ENCODE results near the gene RNPEPL1. TPM values are rescaled to one million over a fixed set of nuclear protein-coding genes. Genes with fewer than 3 reads are reported as not detected.

The RNPEPL1 gene
- total and polyA plus RNA-seq, 2 experiments from 2014 or later: 11.1 to 23.0 TPM

GRCh38 chr2:240527153-240527750, 41.0 kb upstream of the RNPEPL1 start:
- Histone ChIP-seq H3K27me3 (replicated peaks; ENCODE audit: insufficient read depth) (no peaks in the 10 kb centered on the region), H3K4me1 (ENCODE audit: insufficient read depth) (no peaks in the 10 kb centered on the region), H3K27ac (no peak overlapping the region), H3K36me3 (ENCODE audit: low read depth) (peaks cover 10% of the 10 kb centered on the region), H3K9ac (no peak overlapping the region), H4K20me1 (ENCODE audit: insufficient read depth) (no peaks in the 10 kb centered on the region), H3K4me3 (no peak overlapping the region), H2AFZ (no peak overlapping the region), H3K79me2 (ENCODE audit: insufficient read depth) (no peaks in the 10 kb centered on the region), H3K9me2 (ENCODE audit: insufficient read depth) (no peaks in the 10 kb centered on the region), H3K9me3 (ENCODE audit: low read depth) (no peaks in the 10 kb centered on the region), H3F3A (ENCODE audit: insufficient read depth) (0 out of 2 replicates have a peak, but pooled peaks cover 4% of the 10 kb centered on the region), H3K4me2 (ENCODE audit: unreplicated experiment) (no peak overlapping the region)
- in situ Hi-C loops (cut with MboI): no loop called here
- 80 to 89% methylated on average over 2 to 3 of the region's 3 CpGs for WGBS, 2 experiments (ENCODE audit: low coverage in 1 of 2, low lambda C conversion rate in 2 of 2, missing lambda C conversion rate in 2 of 2)
- no peak for DNase-seq
- TF ChIP-seq EZH2 (IDR thresholded peaks at IDR 0.05; ENCODE audit: insufficient read depth, poor library complexity, severe bottlenecking): no peak
- TF ChIP-seq EZH2phosphoT487 (IDR thresholded peaks at IDR 0.05; ENCODE audit: insufficient read depth, low read depth): no peak

- no peaks in the 10 kb centered on the region for H3K9me2 ChIP-seq (ENCODE audit: insufficient read depth)
- no peaks in the 10 kb centered on the region for H3K4me1 ChIP-seq (ENCODE audit: insufficient read depth)
- no peaks in the 10 kb centered on the region for H3K27me3 ChIP-seq (replicated peaks; ENCODE audit: insufficient read depth)
- peaks cover 10% of the 10 kb centered on the region for H3K36me3 ChIP-seq (ENCODE audit: low read depth)
- H3K27ac ChIP-seq: no peak overlapping the region
- no peaks in the 10 kb centered on the region for H3K79me2 ChIP-seq (ENCODE audit: insufficient read depth)
- no peaks in the 10 kb centered on the region for H3K9me3 ChIP-seq (ENCODE audit: low read depth)
- H3K4me2 ChIP-seq (ENCODE audit: unreplicated experiment): no peak overlapping the region
- no peak overlapping the region for H3K4me3 ChIP-seq
- H3K9ac ChIP-seq: no peak overlapping the region
- H4K20me1 ChIP-seq (ENCODE audit: insufficient read depth): no peaks in the 10 kb centered on the region
- in situ Hi-C loops (cut with MboI): no loop called here
- no peak for DNase-seq
- no peak overlapping the region for H2AFZ ChIP-seq
- H3F3A ChIP-seq (ENCODE audit: insufficient read depth): 0 out of 2 replicates have a peak, but pooled peaks cover 4% of the 10 kb centered on the region
- TF ChIP-seq EZH2 (IDR thresholded peaks at IDR 0.05; ENCODE audit: insufficient read depth, poor library complexity, severe bottlenecking) (no peak), EZH2phosphoT487 (IDR thresholded peaks at IDR 0.05; ENCODE audit: insufficient read depth, low read depth) (no peak)
- WGBS, 2 experiments (ENCODE audit: low coverage in 1 of 2, low lambda C conversion rate in 2 of 2, missing lambda C conversion rate in 2 of 2): 93 to 96% methylated on average over 13 of the region's 13 CpGs
Measured at GRCh38 chr2:240528406-240529040, 39.8 kb upstream of the RNPEPL1 start.

GRCh38 chr2:240529344-240529999, 38.8 kb upstream of the RNPEPL1 start:
- no peaks in the 10 kb centered on the region for H4K20me1 ChIP-seq (ENCODE audit: insufficient read depth)
- H3K9me2 ChIP-seq (ENCODE audit: insufficient read depth): no peaks in the 10 kb centered on the region
- H3K27ac ChIP-seq: no peak overlapping the region
- H2AFZ ChIP-seq: no peak overlapping the region
- DNase-seq: no peak
- no peaks in the 10 kb centered on the region for H3K79me2 ChIP-seq (ENCODE audit: insufficient read depth)
- in situ Hi-C loops (cut with MboI): no loop called here
- H3K4me2 ChIP-seq (ENCODE audit: unreplicated experiment): no peak overlapping the region
- H3K36me3 ChIP-seq (ENCODE audit: low read depth): peaks cover 10% of the 10 kb centered on the region
- H3K9ac ChIP-seq: no peak overlapping the region
- H3K4me3 ChIP-seq: no peak overlapping the region
- no peaks in the 10 kb centered on the region for H3K9me3 ChIP-seq (ENCODE audit: low read depth)
- no peaks in the 10 kb centered on the region for H3K27me3 ChIP-seq (replicated peaks; ENCODE audit: insufficient read depth)
- WGBS, 2 experiments (ENCODE audit: low coverage in 1 of 2, low lambda C conversion rate in 2 of 2, missing lambda C conversion rate in 2 of 2): 91 to 92% methylated on average over 16 of the region's 16 CpGs
- TF ChIP-seq EZH2phosphoT487 (IDR thresholded peaks at IDR 0.05; ENCODE audit: insufficient read depth, low read depth): no peak
- no peak for TF ChIP-seq EZH2 (IDR thresholded peaks at IDR 0.05; ENCODE audit: insufficient read depth, poor library complexity, severe bottlenecking)
- 0 out of 2 replicates have a peak, but pooled peaks cover 4% of the 10 kb centered on the region for H3F3A ChIP-seq (ENCODE audit: insufficient read depth)
- no peaks in the 10 kb centered on the region for H3K4me1 ChIP-seq (ENCODE audit: insufficient read depth)

GRCh38 chr2:240530181-240530580, 38.1 kb upstream of the RNPEPL1 start:
- H3K79me2 ChIP-seq (ENCODE audit: insufficient read depth): no peaks in the 10 kb centered on the region
- H3K4me3 ChIP-seq: no peak overlapping the region
- 89 to 90% methylated on average over 7 of the region's 7 CpGs for WGBS, 2 experiments (ENCODE audit: low coverage in 1 of 2, low lambda C conversion rate in 2 of 2, missing lambda C conversion rate in 2 of 2)
- no peaks in the 10 kb centered on the region for H3K4me1 ChIP-seq (ENCODE audit: insufficient read depth)
- in situ Hi-C loops (cut with MboI): no loop called here
- no peaks in the 10 kb centered on the region for H4K20me1 ChIP-seq (ENCODE audit: insufficient read depth)
- H3K4me2 ChIP-seq (ENCODE audit: unreplicated experiment): no peak overlapping the region
- no peaks in the 10 kb centered on the region for H3K9me2 ChIP-seq (ENCODE audit: insufficient read depth)
- no peak overlapping the region for H2AFZ ChIP-seq
- H3K27me3 ChIP-seq (replicated peaks; ENCODE audit: insufficient read depth): no peaks in the 10 kb centered on the region
- 0 out of 2 replicates have a peak, but pooled peaks cover 4% of the 10 kb centered on the region for H3F3A ChIP-seq (ENCODE audit: insufficient read depth)
- no peaks in the 10 kb centered on the region for H3K9me3 ChIP-seq (ENCODE audit: low read depth)
- H3K27ac ChIP-seq: no peak overlapping the region
- no peak overlapping the region for H3K9ac ChIP-seq
- no peak for DNase-seq
- H3K36me3 ChIP-seq (ENCODE audit: low read depth): peaks cover 10% of the 10 kb centered on the region
- TF ChIP-seq EZH2 (IDR thresholded peaks at IDR 0.05; ENCODE audit: insufficient read depth, poor library complexity, severe bottlenecking) (no peak), EZH2phosphoT487 (IDR thresholded peaks at IDR 0.05; ENCODE audit: insufficient read depth, low read depth) (no peak)

Data from GM23248 (cell line).